GM19328 (cell line): ENCODE measurements around the gene GATAD2A.

Source experiments
- ATAC-seq: cut with Tn5 transposase; IDR thresholded peaks from one replicate; pipeline ENCODE4 v1.9.1; 2021; ENCODE audit warnings: mild to moderate bottlenecking, moderate library complexity; ENCODE audit not compliant: unreplicated experiment

GATAD2A gene

DNA sequence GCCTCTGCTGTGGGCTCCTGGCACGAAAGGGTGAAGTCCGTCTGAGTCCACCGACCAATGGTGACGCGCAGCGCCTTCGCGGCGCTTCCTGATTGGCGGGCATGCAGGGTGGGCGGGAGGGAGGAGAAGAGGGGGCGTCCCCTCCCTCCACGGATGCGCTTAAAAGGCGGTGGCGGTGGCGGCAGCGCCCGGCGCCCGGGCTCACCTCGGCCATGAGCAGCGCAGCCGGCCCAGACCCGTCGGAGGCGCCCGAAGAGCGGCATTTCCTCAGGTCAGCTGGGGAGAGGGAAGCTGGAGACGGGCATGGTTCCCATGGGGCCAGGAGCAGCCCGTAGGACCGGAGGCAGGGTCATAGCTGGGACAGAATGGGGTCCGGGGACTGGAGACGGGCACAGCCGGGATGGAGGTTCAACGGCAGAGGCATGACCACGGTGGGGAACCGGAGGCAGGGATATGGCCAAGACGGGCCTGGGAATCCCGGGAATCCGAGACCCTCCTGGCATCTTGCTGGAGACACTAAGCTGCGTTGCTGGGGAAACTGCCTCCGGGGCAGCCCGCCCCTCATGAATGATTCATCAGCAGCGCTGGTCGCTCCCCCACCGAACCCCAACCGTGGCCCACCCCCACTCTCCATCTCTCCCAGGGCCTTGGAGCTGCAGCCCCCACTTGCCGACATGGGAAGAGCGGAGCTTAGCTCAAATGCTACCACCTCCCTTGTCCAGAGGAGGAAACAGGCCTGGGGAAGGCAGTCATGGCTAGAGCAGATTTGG, 123.4 kb downstream of the GATAD2A start, which contains the start of gene YJEFN3:
Gene YJEFN3, plus strand, starts transcription at position 191 of the 770 bp plus-strand sequence. Its CDS starts 22 bp downstream, at position 213.
- ATAC-seq = no peak

DNA sequence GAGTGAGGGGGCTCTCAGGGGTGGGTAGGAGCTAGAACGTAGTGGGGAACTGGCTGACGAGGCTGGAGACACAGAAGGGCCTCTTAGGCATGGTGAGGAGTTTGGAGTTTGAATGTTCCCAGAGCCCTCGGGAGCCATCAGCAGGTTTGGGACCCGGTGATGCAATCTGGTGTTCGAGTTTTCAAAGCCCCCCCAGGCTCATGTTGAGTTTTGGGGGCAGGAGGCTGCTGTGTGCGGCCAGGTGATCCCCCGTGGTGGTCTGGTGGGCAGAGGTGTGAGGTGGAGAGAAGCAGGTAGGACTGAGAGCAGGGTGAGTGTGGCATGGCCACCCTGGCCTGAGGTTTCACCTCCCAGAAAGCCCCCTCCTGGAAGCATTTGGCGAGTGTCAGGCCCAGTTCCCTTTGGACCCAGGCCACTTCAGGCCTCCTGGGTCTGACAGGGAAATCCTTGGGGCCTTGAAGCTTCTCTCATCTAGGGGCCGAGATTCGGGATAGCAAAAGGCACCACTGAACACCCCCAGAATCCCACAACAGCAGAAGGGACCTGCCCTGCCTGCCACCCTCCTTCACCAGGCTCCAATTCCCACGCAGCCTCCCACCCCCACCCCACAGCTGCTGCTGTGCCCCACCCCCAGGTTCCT, 124.4 kb downstream of the GATAD2A start:
- no peak for ATAC-seq

DNA sequence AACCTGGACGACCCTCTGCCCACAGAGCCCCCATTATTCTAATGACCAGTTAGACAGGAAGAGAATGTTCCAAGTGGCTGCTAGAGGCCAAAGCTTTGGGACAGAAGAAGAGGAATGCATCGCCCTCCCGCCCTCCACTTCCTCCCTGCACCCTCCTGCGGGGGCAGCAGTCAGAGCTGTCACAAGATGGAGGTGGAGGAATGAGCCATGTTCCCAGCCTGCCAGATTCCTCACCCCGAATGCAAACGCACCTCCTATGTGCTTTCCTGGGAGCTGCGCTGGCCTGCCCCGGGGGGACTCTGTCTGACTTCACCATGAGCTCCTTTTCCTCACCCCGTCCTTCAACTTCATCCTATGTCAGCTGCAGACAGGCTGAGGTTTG, 124.9 kb downstream of the GATAD2A start:
- no peak for ATAC-seq

DNA sequence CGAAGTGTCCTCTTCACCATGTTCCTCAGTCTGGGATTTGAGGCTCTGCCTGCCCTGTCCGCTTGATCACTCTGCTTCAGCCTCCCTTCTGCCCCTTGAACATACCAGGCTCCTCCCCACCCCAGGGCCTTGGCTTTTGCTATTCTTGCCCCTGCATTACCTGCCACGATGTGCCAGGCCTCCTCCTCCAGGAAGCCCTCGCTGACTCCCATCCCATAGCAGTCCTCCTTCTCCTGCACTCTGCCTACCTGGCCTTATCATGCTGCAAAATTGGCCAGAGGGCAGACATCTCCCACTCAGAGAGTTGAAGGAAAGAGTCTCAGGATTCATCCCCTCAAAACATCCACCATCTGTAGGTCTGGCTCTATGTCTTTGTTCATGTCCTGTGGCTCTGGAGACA, 125.4 kb downstream of the GATAD2A start:
- no peak for ATAC-seq

DNA sequence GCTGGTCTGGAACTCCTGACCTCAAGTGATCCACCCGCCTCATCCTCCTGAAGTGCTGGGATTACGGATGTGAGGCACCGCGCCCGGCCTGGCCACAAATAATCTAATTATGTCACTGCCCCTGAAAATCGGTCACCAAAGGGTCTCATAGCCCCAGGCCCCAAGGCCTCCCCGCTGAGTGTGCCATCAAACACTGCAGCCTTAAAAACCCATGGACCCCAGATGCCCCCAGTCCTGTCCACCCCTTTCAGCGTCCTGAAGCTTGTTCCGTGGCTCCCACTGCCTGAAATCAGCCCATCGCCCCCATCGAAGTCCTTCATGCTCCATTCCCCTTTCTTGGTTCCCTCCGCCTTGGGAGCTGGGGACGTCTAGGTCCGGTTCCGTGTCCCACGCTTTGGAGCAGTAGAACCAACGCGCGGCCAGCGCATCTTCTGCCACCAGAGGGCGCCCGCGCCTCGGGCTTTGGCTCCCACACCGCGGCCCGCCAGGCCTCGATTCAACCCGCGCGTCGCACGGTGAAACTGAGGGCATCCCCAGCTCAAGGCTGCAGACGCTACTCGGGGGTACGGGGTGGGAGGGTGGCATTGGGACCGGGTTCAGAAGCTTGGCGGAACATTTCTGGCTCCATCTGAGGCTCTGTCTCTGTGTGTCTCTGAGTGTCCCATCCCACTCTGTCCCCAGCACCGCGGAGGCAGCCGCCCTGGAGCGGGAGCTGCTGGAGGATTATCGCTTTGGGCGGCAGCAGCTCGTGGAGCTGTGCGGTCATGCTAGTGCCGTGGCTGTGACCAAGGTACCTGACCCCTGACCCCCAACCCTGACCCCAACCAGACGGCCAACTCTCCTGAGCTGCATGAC, 126.7 kb downstream of the GATAD2A start:
- ATAC-seq = no peak

DNA sequence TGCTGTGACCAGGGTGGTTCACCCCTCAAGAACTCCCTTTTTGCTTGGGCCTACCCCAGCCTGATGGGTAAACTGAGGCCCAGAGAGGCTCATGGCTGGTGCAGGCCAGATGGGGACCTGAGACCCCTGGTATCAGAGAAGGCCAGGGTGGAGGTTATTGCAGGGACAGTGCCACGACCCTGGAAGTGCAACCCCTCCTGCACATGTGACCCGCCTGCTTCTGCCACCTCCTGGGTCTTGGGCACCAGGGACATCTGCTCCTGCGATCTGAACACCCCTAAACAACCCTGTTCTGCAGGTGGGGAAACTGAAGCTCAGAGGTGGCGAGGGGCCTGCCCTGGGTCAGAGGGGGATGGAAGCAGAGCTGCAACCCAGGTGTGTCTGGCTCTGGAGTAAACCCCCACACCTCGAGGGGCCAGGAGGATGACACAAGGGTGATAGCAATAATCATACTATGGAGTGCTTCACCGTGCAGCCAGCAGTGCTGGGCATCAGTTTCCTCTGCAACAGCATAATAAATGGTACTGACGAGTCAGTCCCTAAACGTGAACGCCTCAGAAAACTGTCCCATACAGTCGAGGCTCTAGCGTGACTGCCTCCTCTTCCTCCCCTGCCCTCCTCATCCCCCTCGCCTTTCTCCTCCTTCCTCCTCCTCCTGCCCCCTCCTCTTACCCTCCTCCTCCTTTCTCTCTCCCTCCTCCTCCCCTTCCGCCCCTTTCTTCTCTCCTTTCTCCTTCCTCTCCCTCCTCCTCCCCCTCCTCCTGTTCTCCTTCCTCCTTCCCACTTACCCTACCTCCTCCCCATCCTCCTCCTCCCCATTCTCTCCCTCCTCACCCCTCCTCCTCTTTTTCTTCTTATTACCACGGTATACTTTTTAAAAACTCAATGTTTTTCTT, 127.6 kb downstream of the GATAD2A start:
- ATAC-seq = no peak

DNA sequence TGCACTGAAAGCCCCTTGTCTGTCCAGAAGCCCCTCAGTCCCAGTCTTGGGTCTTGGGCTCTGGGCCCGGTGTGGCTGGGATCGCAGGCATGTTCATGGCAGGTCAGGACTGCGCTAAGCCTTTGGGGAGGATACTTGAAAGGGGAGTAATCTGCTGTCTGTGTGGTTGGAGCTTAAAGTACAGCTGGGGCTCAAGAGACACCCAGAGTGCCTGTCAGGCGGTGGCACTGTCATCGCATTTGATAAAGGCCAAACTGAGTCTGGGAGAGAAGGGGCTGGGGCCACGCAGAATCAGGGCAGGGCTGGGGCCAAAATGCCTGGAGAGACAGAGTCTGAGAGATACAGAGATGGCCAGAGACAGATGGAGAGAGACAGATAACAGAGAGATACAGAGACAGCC, 128.4 kb downstream of the GATAD2A start:
- ATAC-seq = no peak

DNA sequence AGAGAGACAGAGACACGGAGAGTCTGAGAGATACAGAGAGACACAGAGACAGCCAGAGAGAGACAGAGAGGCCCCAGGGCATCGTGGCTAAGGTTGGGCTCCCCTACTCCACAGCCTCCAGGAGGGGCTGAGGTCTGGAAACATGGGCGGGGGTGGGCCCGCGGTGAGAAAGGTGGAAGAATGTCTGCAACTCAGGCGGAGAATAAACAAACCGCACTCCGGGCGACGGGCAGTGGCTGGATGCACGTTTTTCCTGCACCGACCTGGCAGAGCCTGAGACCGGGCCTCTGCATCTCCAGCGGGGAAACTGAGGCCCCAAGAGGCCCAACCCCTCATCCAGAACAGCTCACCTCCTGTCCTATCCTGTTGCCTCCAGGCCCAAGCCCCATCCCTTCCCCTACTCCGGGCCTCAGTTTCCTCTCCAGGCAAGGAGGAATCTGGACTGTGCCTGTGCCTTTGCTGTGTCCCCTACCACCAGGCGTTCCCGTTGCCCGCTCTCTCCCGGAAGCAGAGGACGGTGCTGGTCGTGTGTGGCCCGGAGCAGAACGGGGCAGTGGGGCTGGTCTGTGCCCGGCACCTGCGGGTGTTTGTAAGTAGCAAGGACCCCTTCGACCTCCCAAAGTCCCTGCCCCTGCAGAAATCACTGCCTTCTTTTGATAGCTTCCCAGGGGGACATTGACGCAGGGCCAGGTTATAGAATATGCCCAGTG, 129.2 kb downstream of the GATAD2A start:
- ATAC-seq = no peak

DNA sequence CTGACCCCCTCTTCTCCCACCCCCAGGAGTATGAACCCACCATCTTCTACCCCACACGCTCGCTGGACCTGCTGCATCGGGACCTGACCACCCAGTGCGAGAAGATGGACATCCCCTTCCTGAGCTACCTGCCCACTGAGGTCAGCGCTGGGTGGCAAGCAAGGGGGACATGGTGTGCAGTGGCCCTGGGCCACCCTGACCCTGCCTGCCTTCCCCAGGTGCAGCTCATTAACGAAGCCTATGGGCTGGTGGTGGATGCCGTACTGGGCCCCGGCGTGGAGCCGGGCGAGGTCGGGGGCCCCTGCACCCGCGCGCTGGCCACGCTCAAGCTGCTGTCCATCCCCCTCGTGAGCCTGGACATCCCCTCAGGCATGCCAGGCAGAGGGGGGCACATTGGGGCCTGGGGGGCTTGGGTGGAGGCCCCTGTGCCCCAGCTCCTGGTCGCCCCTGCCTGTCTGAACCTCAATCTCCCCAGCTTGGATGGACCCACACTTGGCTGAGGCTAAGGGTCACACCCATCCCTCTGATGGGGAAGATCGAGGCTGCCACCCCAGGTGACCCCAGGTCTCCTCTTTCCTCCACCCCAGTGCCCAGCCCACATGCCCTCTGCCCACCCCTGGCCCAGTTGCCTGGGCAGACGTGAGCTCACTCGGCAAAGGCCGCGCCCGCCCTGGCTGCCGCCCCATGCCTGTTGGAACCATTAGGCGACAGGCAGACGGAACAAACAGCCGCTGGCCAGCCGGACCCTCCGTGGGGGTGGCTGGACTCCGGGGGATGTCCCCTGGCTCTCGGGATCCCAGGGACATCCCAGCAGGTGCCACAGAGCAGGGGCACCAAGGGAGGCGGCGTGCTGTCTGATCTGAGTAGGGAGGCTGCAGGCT, 130.1 kb downstream of the GATAD2A start:
- no peak for ATAC-seq

DNA sequence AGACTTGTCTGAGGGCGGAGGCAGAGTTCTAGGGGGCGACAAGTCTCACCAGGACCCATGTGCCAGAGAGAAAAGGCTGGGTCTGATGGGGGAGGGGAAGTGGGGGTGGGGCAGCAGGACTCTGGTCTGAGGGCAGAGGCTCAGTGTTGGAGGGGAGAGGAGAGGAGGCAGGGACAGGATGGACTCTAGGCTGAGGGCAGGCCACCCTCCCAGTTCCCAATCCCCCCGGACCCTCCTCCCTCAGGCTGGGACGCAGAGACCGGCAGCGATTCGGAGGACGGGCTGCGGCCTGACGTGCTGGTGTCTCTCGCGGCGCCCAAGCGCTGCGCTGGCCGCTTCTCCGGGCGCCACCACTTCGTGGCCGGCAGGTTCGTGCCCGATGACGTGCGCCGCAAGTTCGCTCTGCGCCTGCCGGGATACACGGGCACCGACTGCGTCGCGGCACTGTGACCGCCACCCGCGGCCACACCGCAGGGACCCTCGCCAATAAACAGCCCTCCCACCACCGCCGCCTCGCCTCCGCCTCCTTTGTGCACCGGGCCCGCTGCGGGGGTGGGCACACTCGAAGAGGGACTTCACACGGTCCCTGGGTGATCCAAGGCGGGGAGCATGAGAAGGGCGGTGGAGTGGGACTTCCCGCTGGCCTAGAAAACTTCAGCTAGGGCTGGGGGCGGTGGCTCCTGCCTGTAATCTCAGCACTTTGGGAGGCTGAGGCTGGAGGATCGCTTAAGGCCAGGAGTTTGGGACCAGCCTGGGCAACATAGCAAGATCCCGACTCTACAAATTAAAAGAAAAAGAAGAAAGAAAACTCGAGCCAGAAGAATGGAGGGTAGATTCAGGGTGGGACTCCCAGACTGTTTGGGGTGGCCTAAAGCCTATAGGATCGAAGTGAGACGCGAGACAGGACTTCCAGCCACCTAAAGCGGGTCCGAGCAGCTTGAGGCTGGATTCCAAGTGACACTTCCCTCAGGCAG, 131.9 kb downstream of the GATAD2A start:
- no peak for ATAC-seq

DNA sequence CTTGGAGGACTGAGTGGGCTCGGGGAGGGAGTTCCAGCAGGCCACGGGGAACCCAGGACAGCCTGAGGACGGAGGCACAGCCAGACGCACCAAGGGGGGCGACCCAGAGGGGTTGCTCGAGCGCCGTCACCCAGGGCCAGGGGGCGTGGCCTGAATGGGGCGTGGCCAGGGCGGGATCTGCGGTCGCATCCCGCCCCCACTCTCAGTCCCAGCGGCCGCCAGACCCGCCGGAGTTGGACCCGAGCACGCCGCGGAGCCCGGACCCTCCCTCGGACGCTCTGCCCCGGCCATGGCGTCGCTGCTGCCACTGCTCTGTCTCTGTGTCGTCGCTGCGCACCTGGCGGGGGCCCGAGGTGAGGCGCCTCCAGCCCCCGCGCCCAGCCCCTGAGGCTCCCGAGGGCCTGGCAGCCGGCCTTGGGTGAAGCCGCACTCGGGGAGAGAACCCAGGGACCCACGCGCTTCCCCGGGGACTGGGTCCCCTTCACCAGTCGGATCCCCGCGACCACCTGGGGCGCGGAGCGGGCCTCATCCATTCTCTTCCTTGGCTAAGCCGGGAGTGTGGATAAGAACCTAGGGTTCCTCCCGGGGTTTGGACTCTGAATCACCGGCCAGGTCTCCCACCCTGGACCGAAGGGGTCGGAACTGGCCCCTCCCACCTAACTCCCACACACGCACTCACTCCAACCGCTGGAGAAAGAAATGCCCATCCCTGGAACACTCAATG, 132.7 kb downstream of the GATAD2A start, which contains the start of gene CILP2:
Gene CILP2, plus strand, starts transcription at position 205 of the 724 bp plus-strand sequence. Its CDS starts 85 bp downstream, at position 290.
- no peak for ATAC-seq

DNA sequence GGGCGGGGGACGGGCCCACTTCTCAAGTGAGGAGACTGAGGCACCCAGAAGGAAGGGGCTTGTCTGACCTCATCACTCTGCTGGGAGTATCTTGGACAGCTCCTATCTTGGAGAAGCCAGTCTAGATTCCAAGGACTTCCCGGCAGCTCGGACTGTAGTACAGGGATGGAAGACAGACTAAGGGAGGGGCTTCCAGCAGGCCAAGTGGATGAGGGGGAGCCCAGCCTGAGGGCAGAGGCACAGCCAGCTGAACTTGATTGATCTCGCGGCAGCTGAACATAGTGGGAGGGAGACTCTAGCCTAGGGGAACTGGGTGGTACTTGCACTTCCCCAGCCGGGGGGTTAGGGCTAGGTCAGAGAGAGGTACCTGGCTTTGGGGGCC, 133.3 kb downstream of the GATAD2A start:
- ATAC-seq = no peak

DNA sequence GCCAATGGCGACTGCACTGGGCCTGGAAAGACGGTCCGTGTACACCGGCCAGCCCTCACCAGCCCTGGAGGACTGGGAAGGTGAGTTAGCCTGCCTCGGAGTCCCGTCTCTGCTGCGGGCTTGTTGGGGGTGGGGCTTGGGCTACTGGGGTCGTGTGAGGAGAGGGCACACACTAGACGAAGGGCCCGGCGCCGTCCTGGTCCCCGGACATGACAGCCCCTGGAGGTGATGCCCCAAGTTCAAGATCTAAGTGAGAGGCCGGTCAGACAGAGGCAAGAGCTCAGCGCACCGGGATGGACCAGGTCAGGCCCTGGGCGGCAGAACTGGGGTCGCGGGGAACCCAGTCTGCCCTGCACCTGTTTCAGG, 134.2 kb downstream of the GATAD2A start:
- no peak for ATAC-seq

DNA sequence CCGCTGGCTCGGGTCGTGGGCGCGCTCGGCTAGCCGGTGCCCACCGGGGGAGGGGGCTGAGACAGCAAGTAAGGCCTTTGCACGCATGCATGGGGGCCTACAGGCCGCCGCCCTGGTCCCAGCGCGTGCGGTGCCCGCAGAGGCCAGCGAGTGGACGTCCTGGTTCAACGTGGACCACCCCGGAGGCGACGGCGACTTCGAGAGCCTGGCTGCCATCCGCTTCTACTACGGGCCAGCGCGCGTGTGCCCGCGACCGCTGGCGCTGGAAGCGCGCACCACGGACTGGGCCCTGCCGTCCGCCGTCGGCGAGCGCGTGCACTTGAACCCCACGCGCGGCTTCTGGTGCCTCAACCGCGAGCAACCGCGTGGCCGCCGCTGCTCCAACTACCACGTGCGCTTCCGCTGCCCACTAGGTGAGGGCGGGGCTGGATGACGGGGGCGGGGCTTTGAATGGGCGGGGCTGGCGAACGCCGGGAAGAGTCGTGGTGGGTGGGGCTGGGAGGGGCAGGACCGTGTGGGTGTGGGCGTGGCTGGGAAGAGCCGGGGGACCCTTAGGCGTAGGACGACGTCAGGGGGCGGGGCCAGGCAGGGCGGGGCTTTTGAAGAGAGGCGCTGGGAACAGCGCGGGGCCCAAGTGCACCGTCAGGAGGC, 134.7 kb downstream of the GATAD2A start:
- no peak for ATAC-seq

DNA sequence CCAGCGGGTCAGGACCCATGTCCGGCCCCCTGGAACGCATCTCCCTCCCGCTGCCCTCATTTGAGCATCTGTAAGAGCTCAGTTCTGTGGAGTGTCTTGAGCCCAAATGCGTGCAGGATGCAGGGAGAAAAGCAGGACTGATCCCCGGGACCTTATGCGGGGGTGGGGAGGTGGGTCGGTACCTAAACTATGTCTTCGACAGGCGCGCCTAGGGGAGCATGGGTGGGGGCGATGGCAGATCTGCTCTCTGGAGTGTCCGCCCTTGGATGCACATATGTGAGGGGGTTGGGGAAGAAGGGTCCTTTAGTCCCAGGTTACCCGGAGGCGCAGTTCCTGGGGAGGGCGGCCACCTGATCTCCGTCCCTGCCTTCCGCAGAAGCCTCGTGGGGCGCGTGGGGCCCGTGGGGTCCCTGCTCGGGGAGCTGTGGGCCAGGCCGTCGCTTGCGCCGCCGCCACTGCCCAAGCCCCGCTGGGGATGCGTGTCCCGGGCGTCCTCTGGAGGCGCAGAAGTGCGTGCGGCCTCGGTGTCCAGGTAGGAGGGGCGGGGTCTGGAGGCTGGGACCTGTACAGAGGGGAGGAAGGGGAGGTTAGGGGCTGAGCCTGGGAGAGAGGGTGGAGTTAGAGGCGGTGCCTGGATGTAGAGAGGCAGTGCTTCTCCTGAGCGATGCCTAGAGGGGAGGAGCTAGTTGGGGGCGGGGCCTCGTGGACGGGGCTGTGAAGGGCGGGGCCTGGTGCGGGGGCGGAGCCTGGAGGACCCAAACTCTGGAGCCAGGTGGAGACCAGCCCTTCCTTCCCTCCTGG, 135.4 kb downstream of the GATAD2A start:
- no peak for ATAC-seq

DNA sequence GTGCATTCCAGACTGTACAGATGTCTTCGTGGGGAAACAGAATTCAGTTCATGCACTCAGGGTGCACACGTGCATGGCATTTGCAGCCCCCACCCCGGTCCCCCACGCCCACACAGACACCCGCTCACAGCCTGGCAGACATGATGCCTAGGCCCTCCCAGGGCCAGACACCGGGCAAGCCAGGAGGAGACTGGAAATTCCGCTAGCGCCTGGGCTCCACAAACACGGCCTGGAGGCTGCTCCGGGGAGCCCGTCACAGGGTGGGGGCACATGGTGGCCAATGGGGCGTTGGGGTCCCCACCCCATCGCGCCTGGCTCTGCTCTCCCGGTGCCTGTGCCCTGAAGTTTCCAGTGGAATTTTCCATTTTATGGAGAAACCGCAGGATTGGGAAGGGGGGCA, 136.1 kb downstream of the GATAD2A start:
- ATAC-seq = no peak
